Measurements from ENCODE around the gene FUT4. TPM values are rescaled to one million over a fixed set of nuclear protein-coding genes. Genes with fewer than 3 reads are reported as not detected.

FUT4 gene
- total RNA-seq, 1 experiment from 2014 or later, result 7.7 TPM

GRCh38 chr11:94574193-94574961, 30.7 kb downstream of the FUT4 start:
- H3K27ac Mint-ChIP-seq, result no peak overlapping the region; the same call in 1 of the 2 replicates
- H3K4me1 Mint-ChIP-seq, result no peaks in the 10 kb centered on the region
- H3K4me3 Mint-ChIP-seq, result no peak overlapping the region
- no peak for TF ChIP-seq ZNF317 (CRISPR knock-in tag; IDR thresholded peaks at IDR 0.05; ENCODE audit: borderline replicate concordance, low read depth)
- TF ChIP-seq ATF1 (CRISPR knock-in tag; IDR thresholded peaks at IDR 0.05), result no peak
- no peak for TF ChIP-seq FOXK1 (CRISPR knock-in tag; IDR thresholded peaks at IDR 0.05)
- no peak for TF ChIP-seq TEAD1 (CRISPR knock-in tag; IDR thresholded peaks at IDR 0.05)
- no peak for TF ChIP-seq ZNF138 (CRISPR knock-in tag; conservative IDR thresholded peaks at IDR 0.05)
- no peak for TF ChIP-seq ZBTB21 (CRISPR knock-in tag; IDR thresholded peaks at IDR 0.05; ENCODE audit: borderline replicate concordance)
- TF ChIP-seq MXD4 (CRISPR knock-in tag; IDR thresholded peaks at IDR 0.05; ENCODE audit: borderline replicate concordance), result no peak
- ChIA-PET CTCF (no interaction called here), POLR2A (no interaction called here)
- DNase-seq (ENCODE audit: low spot score) (no peak), ATAC-seq (no peak)
- H3K36me3 Mint-ChIP-seq, result no peaks in the 10 kb centered on the region
- 0 out of 2 replicates have a peak, but pooled peaks cover 5% of the 10 kb centered on the region for H3K9me3 Mint-ChIP-seq
- H3K27me3 Mint-ChIP-seq (ENCODE audit: low read depth), result peaks cover 32% of the 10 kb centered on the region

GRCh38 chr11:94576306-94576705, 32.6 kb downstream of the FUT4 start:
- H3K4me1 Mint-ChIP-seq, result no peaks in the 10 kb centered on the region
- TF ChIP-seq ZBTB43 (CRISPR knock-in tag; IDR thresholded peaks at IDR 0.05) (no peak), CREM (CRISPR knock-in tag; IDR thresholded peaks at IDR 0.05) (no peak), ZNF263 (CRISPR knock-in tag; IDR thresholded peaks at IDR 0.05; ENCODE audit: low read depth) (no peak), ELF4 (CRISPR knock-in tag; IDR thresholded peaks at IDR 0.05; ENCODE audit: low read depth) (no peak), JUN (CRISPR knock-in tag; IDR thresholded peaks at IDR 0.05) (no peak), PRRX2 (CRISPR knock-in tag; IDR thresholded peaks at IDR 0.05) (no peak), TP53 (CRISPR knock-in tag; IDR thresholded peaks at IDR 0.05) (no peak), ZNF512 (CRISPR knock-in tag; IDR thresholded peaks at IDR 0.05; ENCODE audit: borderline replicate concordance) (no peak), ZNF317 (CRISPR knock-in tag; IDR thresholded peaks at IDR 0.05; ENCODE audit: borderline replicate concordance, low read depth) (no peak), NR1H2 (CRISPR knock-in tag; IDR thresholded peaks at IDR 0.05) (no peak), ZNF396 (CRISPR knock-in tag; IDR thresholded peaks at IDR 0.05; ENCODE audit: borderline replicate concordance) (no peak), E2F1 (CRISPR knock-in tag; IDR thresholded peaks at IDR 0.05) (no peak)
- TF ChIP-seq, protein P1, sequence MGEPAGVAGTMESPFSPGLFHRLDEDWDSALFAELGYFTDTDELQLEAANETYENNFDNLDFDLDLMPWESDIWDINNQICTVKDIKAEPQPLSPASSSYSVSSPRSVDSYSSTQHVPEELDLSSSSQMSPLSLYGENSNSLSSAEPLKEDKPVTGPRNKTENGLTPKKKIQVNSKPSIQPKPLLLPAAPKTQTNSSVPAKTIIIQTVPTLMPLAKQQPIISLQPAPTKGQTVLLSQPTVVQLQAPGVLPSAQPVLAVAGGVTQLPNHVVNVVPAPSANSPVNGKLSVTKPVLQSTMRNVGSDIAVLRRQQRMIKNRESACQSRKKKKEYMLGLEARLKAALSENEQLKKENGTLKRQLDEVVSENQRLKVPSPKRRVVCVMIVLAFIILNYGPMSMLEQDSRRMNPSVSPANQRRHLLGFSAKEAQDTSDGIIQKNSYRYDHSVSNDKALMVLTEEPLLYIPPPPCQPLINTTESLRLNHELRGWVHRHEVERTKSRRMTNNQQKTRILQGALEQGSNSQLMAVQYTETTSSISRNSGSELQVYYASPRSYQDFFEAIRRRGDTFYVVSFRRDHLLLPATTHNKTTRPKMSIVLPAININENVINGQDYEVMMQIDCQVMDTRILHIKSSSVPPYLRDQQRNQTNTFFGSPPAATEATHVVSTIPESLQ (CRISPR knock-in tag; IDR thresholded peaks at IDR 0.05), result no peak
- 0 out of 2 replicates have a peak, but pooled peaks cover 5% of the 10 kb centered on the region for H3K9me3 Mint-ChIP-seq
- ATAC-seq (no peak), DNase-seq (ENCODE audit: low spot score) (no peak)
- H3K27me3 Mint-ChIP-seq (ENCODE audit: low read depth), result peaks cover 37% of the 10 kb centered on the region
- H3K27ac Mint-ChIP-seq, result no peak overlapping the region
- H3K36me3 Mint-ChIP-seq, result no peaks in the 10 kb centered on the region
- POLR2A ChIA-PET, result no interaction called here
- H3K4me3 Mint-ChIP-seq, result no peak overlapping the region
- CTCF ChIA-PET, result no interaction called here

Data from WTC11 (cell line).